DND-41 (cell line): ENCODE data around the gene ZHX3.

Experiments
- ATAC-seq: fragments of 200-7000 bp; cut with Tn5 transposase; 3 replicates; pipeline ENCODE4 v1.9.1; 2021; ENCODE audit warnings: low read depth; ENCODE audit not compliant: insufficient read depth
- DNase-seq: peaks from one replicate; pipeline ENCODE4 v3.0.0-alpha.2; 2020
- H2AFZ ChIP-seq: 2 replicates; pipeline ENCODE4 v1.6.0; 2012; ENCODE audit warnings: low read depth, low read length
- H3K27ac ChIP-seq: 2 replicates; pipeline ENCODE4 v1.5.1; 2012; ENCODE audit warnings: low read length, inconsistent platforms
- H3K27me3 ChIP-seq: fragments of 200-600 bp; sonication (generic); 2 replicates; pipeline ENCODE4 v1.6.0; 2012; ENCODE audit warnings: low read length, mild to moderate bottlenecking, inconsistent platforms; ENCODE audit not compliant: insufficient read depth, poor library complexity
- H3K36me3 ChIP-seq: 2 replicates; pipeline ENCODE4 v1.5.1; 2012; ENCODE audit warnings: low read length, inconsistent platforms; ENCODE audit not compliant: insufficient read depth
- H3K4me1 ChIP-seq: 2 replicates; pipeline ENCODE4 v1.5.1; 2012; ENCODE audit warnings: mild to moderate bottlenecking, low read length; ENCODE audit not compliant: insufficient read depth
- H3K4me2 ChIP-seq: 2 replicates; pipeline ENCODE4 v1.6.0; 2012; ENCODE audit warnings: mild to moderate bottlenecking, moderate library complexity, low read length, inconsistent platforms; ENCODE audit not compliant: insufficient read depth
- H3K4me3 ChIP-seq, 2 experiments: fragments of 200-600 bp in 1 of 2; shearing (Covaris generic) in 1 of 2; 2 replicates each; pipeline ENCODE4 v1.5.1; 2012 to 2016; ENCODE audit warnings: inconsistent platforms in 2 of 2, low read length in 2 of 2, mild to moderate bottlenecking in 2 of 2, low read depth in 1 of 2, moderate library complexity in 1 of 2
- H3K79me2 ChIP-seq: 2 replicates; pipeline ENCODE4 v1.6.0; 2012; ENCODE audit warnings: low read length, inconsistent platforms; ENCODE audit not compliant: insufficient read depth
- H3K9ac ChIP-seq: 2 replicates; pipeline ENCODE4 v1.6.0; 2012; ENCODE audit warnings: low read depth, mild to moderate bottlenecking, inconsistent platforms, low read length, moderate library complexity
- H3K9me3 ChIP-seq: 2 replicates; pipeline ENCODE4 v1.5.1; 2012; ENCODE audit warnings: low read length, moderate library complexity, mild to moderate bottlenecking, inconsistent platforms; ENCODE audit not compliant: insufficient read depth, severe bottlenecking
- H4K20me1 ChIP-seq: 2 replicates; pipeline ENCODE4 v1.6.0; 2012; ENCODE audit warnings: low read length; ENCODE audit not compliant: insufficient read depth
- CTCF ChIP-seq: IDR thresholded peaks from 2 replicates; pipeline ENCODE4 v1.5.1; 2012; ENCODE audit warnings: borderline replicate concordance, low read length, moderate library complexity, mild to moderate bottlenecking; ENCODE audit not compliant: poor library complexity, severe bottlenecking; ENCODE audit errors: extremely low read depth
- EZH2 ChIP-seq: IDR thresholded peaks from 3 replicates; pipeline ENCODE4 v1.6.1; 2012; ENCODE audit warnings: borderline replicate concordance, low read depth, mild to moderate bottlenecking, moderate library complexity, low read length, inconsistent platforms; ENCODE audit not compliant: severe bottlenecking

ZHX3 gene

GRCh38 chr20:41152108-41152757 lies 165.3 kb downstream of the ZHX3 start:
- H3K27me3 ChIP-seq, result no peaks in the 10 kb centered on the region
- no peaks in the 10 kb centered on the region for H3K9me3 ChIP-seq
- H2AFZ ChIP-seq, result no peak overlapping the region
- no peak overlapping the region for H3K4me3 ChIP-seq
- peaks cover 99% of the 10 kb centered on the region for H4K20me1 ChIP-seq
- H3K79me2 ChIP-seq, result peaks cover 100% of the 10 kb centered on the region
- H3K27ac ChIP-seq, result no peak overlapping the region
- ATAC-seq (no peak), DNase-seq (no peak)
- H3K9ac ChIP-seq, result no peak overlapping the region
- peaks cover 65% of the 10 kb centered on the region for H3K36me3 ChIP-seq
- H3K4me2 ChIP-seq, result no peak overlapping the region
- TF ChIP-seq CTCF (no peak), EZH2 (no peak)
- H3K4me1 ChIP-seq, result peaks cover 45% of the 10 kb centered on the region

- Histone ChIP-seq H3K27ac (no peak overlapping the region), H3K4me1 (peaks cover 36% of the 10 kb centered on the region), H3K9me3 (no peaks in the 10 kb centered on the region), H3K4me3 (no peak overlapping the region), H3K36me3 (peaks cover 73% of the 10 kb centered on the region), H3K27me3 (no peaks in the 10 kb centered on the region), H2AFZ (no peak overlapping the region), H3K9ac (no peak overlapping the region), H3K4me2 (no peak overlapping the region), H4K20me1 (peaks cover 99% of the 10 kb centered on the region), H3K79me2 (peaks cover 100% of the 10 kb centered on the region)
- no peak for ATAC-seq
- no peak for DNase-seq
- TF ChIP-seq EZH2, result no peak
- no peak for TF ChIP-seq CTCF
Observed at GRCh38 chr20:41151134-41151869, 166.2 kb downstream of the ZHX3 start.

GRCh38 chr20:41150664-41151063 lies 166.9 kb downstream of the ZHX3 start:
- peaks cover 99% of the 10 kb centered on the region for H4K20me1 ChIP-seq
- DNase-seq, result no peak
- no peak overlapping the region for H3K4me3 ChIP-seq
- H3K27me3 ChIP-seq, result no peaks in the 10 kb centered on the region
- H3K4me1 ChIP-seq, result peaks cover 36% of the 10 kb centered on the region
- H3K4me2 ChIP-seq, result no peak overlapping the region
- H3K9me3 ChIP-seq, result no peaks in the 10 kb centered on the region
- H3K27ac ChIP-seq, result 0 out of 2 replicates have a peak overlapping the region, but pooled peaks have one; percentile 5
- no peak overlapping the region for H2AFZ ChIP-seq
- no peak for TF ChIP-seq EZH2
- no peak for TF ChIP-seq CTCF
- peaks cover 78% of the 10 kb centered on the region for H3K36me3 ChIP-seq
- peak; percentile 46; the same call in 2 of the 3 replicates for ATAC-seq
- no peak overlapping the region for H3K9ac ChIP-seq
- peaks cover 100% of the 10 kb centered on the region for H3K79me2 ChIP-seq
